Neutrophil (primary cell): ENCODE results near the gene ZMYM4.
A peak's percentile ranks its signal among the peaks of the same experiment; 100 is the strongest.

Source experiments
- H3K27ac ChIP-seq: fragments of 200-600 bp; sonication (generic); 2 replicates; pipeline ENCODE4 v1.5.1; 2016; ENCODE audit warnings: mild to moderate bottlenecking, moderate library complexity
- H3K27me3 ChIP-seq: fragments of 200-600 bp; sonication (generic); 2 replicates; pipeline ENCODE4 v1.6.0; 2016; ENCODE audit warnings: mild to moderate bottlenecking
- H3K36me3 ChIP-seq: fragments of 200-600 bp; sonication (generic); 2 replicates; pipeline ENCODE4 v1.5.1; 2017
- H3K4me1 ChIP-seq, 2 experiments: fragments of 200-600 bp in 1 of 2; sonication (generic) in 1 of 2; 1 replicate in 1 of 2; 2 replicates in 1 of 2; pipeline versions ENCODE4 v1.5.1 to v1.6.1; 2013 to 2016; ENCODE audit warnings: low read depth in 1 of 2, low read length in 1 of 2, mild to moderate bottlenecking in 1 of 2, moderate library complexity in 1 of 2; ENCODE audit not compliant: control insufficient read depth in 1 of 2, insufficient read depth in 1 of 2
- H3K4me3 ChIP-seq, 2 experiments: fragments of 200-600 bp in 1 of 2; sonication (generic) in 1 of 2; 1 replicate in 1 of 2; 2 replicates in 1 of 2; pipeline ENCODE4 v1.5.1; 2013 to 2016; ENCODE audit warnings: low read depth in 1 of 2, low read length in 1 of 2, mild to moderate bottlenecking in 1 of 2, moderate library complexity in 1 of 2
- H3K9me3 ChIP-seq: fragments of 200-600 bp; sonication (generic); 2 replicates; pipeline ENCODE4 v1.5.1; 2016
- TF ChIP-seq, protein P1 (sequence below): fragments of 200-600 bp; sonication (generic); IDR thresholded peaks from 2 replicates; pipeline ENCODE4 v1.5.1; 2016; ENCODE audit warnings: antibody characterized with exemption

ZMYM4 gene

DNA sequence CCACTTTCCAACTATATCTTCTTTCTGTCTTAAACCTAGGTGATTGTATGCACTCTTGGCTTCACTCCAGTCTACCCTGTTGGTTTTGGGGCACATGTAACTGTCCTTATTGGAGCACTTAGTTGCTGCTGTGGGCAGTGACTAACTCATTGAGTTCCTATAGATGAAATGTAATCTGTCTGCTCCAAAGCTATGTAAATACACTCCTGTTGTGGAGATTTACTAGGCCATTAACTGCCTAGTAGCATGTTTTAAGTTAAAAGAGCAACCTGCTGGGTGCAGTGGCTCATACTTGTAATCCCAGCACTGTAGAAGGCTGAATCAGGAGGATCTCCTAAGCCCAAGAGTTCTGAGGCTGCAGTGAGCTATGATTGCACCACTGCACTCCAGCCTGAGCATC, 137.6 kb downstream of the ZMYM4 start:
- H3K36me3 ChIP-seq: peaks cover 35% of the 10 kb centered on the region
- peaks cover 0 to under 1% of the 10 kb centered on the region in 2 experiments for H3K4me1 ChIP-seq
- H3K27ac ChIP-seq: no peak overlapping the region
- H3K4me3 ChIP-seq: no peak overlapping the region
- TF ChIP-seq, protein P1, sequence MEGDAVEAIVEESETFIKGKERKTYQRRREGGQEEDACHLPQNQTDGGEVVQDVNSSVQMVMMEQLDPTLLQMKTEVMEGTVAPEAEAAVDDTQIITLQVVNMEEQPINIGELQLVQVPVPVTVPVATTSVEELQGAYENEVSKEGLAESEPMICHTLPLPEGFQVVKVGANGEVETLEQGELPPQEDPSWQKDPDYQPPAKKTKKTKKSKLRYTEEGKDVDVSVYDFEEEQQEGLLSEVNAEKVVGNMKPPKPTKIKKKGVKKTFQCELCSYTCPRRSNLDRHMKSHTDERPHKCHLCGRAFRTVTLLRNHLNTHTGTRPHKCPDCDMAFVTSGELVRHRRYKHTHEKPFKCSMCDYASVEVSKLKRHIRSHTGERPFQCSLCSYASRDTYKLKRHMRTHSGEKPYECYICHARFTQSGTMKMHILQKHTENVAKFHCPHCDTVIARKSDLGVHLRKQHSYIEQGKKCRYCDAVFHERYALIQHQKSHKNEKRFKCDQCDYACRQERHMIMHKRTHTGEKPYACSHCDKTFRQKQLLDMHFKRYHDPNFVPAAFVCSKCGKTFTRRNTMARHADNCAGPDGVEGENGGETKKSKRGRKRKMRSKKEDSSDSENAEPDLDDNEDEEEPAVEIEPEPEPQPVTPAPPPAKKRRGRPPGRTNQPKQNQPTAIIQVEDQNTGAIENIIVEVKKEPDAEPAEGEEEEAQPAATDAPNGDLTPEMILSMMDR: no peak
- H3K9me3 ChIP-seq: no peaks in the 10 kb centered on the region
- H3K27me3 ChIP-seq: no peaks in the 10 kb centered on the region

DNA sequence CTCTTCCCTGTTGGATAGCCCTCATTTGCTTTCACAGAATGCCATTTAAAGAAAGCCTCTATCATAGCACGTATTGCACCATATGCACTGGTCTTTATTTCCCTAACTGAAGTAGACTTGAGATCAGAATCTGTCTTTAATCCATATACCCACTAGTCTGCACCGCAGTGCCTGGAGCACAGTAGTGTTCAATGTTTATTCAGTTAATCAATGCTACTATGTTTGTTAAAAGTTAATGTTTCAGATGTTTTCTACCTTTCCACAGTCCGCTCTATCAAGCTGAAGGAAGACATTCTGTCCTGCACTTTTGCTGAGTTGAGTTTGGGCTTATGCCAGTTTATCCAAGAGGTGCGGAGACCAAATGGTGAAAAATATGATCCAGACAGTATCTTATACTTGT, 139.2 kb downstream of the ZMYM4 start:
- Histone ChIP-seq H3K4me3 (no peak overlapping the region), H3K9me3 (no peaks in the 10 kb centered on the region), H3K27ac (no peak overlapping the region), H3K4me1 (peaks cover 4 to 12% of the 10 kb centered on the region in 2 experiments), H3K36me3 (peaks cover 35% of the 10 kb centered on the region), H3K27me3 (no peaks in the 10 kb centered on the region)
- TF ChIP-seq, protein P1: no peak

DNA sequence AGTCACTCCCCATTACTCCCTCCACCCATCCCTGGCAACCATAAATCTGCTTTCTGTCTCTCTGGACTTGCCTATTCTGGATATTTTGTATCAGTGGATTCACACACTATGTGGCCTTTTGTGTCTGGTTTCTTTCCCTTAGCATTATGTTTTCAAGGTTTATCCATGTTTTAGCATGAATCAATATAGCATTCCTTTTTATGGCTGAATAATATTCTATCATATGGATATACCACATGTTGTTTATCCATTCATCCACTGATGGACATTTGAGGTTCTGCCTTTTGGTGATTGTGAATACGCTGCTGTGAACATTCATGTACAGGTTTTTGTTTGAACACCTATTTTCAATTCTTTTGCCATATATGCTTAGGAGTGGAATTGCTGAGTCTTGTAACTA, 140.4 kb downstream of the ZMYM4 start:
- no peaks in the 10 kb centered on the region for H3K27me3 ChIP-seq
- peaks cover 4 to 12% of the 10 kb centered on the region in 2 experiments for H3K4me1 ChIP-seq
- peaks cover 35% of the 10 kb centered on the region for H3K36me3 ChIP-seq
- no peaks in the 10 kb centered on the region for H3K9me3 ChIP-seq
- TF ChIP-seq, protein P1: no peak
- H3K4me3 ChIP-seq: no peak overlapping the region
- no peak overlapping the region for H3K27ac ChIP-seq

DNA sequence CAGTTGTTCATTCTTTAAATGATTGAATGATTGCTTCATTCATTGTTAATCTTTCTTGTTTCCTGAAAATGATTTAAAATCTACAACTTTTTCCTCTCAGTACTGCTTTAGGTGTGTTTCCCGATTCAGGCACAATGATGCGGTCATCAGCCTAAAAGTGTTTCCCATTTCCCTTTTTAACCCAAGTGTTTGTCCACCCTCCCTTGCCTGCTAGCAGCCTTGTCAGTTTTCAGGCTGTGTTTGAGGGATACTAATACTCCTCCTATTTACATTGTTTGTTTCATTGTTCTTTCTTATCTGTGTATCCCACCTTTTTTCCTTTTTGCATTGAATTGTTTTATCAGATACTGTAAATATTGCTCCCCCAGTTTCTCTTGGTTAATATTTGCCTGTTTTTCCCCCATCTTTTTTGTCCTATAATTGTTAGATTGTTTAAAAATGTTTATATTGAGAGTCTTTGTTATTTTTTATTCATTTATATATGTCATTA, 157.6 kb downstream of the ZMYM4 start:
- TF ChIP-seq, protein P1: no peak
- Histone ChIP-seq H3K27me3 (no peaks in the 10 kb centered on the region), H3K9me3 (no peaks in the 10 kb centered on the region), H3K36me3 (peaks cover 6% of the 10 kb centered on the region), H3K4me1 (peaks cover 0 to 10% of the 10 kb centered on the region in 2 experiments), H3K4me3 (no peak overlapping the region), H3K27ac (no peak overlapping the region)

DNA sequence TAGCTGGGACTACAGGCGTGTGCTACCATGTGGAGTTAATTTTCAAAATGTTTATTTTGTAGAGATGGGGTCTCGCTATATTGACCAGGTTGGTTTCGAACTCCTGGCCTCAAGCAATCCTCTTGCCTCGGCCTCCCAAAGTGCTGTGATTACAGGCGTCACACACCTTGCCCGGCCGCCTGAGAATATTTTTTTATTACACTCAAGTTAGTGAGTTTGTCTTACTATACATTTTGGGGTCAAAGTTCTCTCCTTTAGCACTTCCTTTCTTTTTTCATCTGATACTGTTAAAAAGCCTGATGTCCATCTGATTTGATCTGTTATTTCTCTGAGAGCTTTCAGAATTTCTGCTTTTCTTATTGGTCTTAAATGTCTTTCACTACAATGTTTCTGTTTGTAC, 159.9 kb downstream of the ZMYM4 start:
- H3K4me1 ChIP-seq: peaks cover 0 to 10% of the 10 kb centered on the region in 2 experiments
- no peaks in the 10 kb centered on the region for H3K9me3 ChIP-seq
- no peaks in the 10 kb centered on the region for H3K27me3 ChIP-seq
- no peak overlapping the region for H3K27ac ChIP-seq
- TF ChIP-seq, protein P1: no peak
- H3K4me3 ChIP-seq: no peak overlapping the region
- peaks cover 28% of the 10 kb centered on the region for H3K36me3 ChIP-seq

DNA sequence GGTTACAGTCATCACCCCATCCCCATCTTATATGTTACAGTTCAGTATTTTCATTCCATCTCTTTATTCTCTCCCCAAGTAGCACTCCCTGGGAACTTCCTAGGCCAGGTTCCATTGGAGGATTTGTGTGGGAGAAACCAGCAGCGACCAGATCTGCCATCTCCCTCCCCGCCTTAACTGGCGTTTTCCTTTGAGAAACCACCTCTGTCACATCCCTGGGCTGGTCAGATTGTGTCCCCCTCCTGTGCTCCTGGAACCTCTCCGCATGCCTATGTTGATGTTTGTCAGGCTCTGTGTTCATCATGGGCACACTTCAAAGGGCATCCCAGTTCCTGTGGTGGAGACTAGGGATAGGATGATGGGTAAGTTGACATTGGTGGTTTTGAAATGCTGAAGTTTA, 162.3 kb downstream of the ZMYM4 start:
- Histone ChIP-seq H3K4me3 (no peak overlapping the region), H3K27me3 (no peaks in the 10 kb centered on the region), H3K27ac (peak overlapping the region; percentile 19), H3K4me1 (peaks cover 0 to 10% of the 10 kb centered on the region in 2 experiments), H3K36me3 (peaks cover 51% of the 10 kb centered on the region), H3K9me3 (no peaks in the 10 kb centered on the region)
- TF ChIP-seq, protein P1: no peak
